GM18511 (cell line): Measurements from ENCODE around the gene MBIP.

ENCODE experiments used
- ATAC-seq: cut with Tn5 transposase; IDR thresholded peaks from one replicate; pipeline ENCODE4 v1.9.1; 2021; ENCODE audit warnings: mild to moderate bottlenecking, moderate library complexity; ENCODE audit not compliant: unreplicated experiment

Gene MBIP

GRCh38 chr14:36313898-36314297 lies 6.5 kb downstream of the MBIP start:
- no peak for ATAC-seq

GRCh38 chr14:36313206-36313605 lies 7.2 kb downstream of the MBIP start:
- ATAC-seq = no peak

GRCh38 chr14:36306836-36307235 lies 13.6 kb downstream of the MBIP start:
- ATAC-seq = no peak

DNA sequence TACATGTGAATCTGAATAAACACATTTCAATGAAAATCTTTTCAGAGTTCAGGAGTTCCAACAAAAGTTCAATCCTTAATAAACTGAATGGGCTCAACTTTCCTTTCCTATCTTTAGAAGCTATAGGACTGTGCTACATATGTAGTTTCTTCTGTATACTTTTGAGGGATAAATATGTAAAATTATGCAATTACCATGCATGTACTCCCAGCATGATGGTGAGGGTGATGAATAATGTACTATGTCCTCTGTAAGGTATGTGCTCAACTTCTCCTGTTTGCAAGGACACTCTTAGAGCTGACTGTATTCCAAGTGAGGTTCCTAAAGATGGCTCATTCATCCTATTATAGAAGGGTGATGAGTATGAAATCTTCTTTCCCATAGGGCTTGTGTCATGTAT lies 15.5 kb downstream of the MBIP start:
- ATAC-seq = no peak

DNA sequence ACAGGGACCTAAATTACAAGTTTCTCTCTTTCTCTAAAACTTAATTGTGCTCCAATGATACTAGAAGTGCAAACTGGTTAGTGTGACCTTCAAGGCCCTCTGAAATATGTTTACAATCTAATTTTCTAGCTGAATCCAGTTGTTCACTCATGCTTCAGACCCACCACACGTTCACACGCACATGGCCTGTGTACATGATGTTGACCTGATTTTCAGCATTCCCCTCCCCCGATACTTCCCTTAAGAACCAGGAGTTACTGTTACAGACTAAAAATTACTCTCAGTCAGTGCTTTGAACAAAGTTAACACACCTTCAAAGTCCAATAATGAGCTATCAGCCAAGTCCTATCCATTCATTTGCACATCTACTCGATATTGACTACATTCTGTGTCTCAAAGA lies 16.5 kb downstream of the MBIP start:
- no peak for ATAC-seq

DNA sequence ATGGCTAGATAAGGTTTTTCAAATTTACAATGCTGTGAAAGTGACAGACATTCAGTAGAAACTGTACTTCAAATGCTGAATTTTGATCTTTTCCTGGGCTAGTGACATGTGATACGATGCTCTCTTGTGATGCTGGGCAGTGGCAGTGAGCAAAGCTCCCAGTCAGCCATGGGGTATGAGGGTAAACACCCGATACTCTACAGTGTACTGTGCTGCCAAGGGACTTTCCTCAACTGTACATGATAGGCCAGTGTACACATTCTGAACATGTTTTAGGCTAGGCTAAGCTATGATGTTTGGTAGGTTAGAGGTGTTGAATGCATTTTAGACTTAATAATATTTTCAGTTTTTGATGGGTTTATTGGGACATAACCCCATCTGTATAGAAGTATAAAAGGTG lies 17.6 kb downstream of the MBIP start:
- ATAC-seq = no peak

DNA sequence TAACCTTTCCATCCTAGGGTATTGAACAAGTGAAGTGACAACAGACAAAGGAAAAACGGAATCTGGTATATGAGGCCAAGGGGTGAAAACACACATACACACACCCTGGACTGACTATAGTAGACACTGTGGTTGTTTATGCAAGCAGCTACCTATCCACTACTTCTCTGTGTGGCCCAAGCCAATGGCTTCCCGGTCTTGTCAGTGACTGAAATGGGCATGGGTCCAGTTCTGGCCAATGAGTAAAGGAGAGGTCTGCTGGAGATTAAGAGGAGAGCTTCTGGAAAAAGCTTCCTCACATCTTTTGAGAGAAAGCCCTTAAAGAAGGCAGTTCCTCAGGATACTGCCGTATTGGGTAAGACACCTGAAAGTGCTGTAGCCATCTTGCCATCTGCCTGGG lies 19.3 kb downstream of the MBIP start:
- ATAC-seq = no peak

DNA sequence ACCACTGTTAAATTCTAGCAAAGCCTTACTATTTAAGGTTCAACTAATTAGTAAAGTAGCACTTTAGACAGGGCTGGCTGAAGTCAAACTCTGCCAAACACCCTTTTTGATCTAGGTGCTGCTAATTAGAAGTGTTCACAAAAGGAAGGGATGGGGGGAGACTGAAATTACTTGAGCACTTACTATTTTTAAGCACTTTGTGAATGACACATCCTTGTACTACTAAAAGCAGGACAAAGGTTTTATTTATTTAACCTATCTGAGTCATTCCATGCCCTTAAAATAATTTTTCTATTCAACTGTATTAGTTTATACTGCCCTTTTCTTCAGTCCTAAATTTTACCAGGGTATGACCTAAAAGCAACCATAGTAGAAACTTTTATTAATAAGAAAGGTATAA lies 20.1 kb downstream of the MBIP start:
- ATAC-seq = peak; percentile 58

DNA sequence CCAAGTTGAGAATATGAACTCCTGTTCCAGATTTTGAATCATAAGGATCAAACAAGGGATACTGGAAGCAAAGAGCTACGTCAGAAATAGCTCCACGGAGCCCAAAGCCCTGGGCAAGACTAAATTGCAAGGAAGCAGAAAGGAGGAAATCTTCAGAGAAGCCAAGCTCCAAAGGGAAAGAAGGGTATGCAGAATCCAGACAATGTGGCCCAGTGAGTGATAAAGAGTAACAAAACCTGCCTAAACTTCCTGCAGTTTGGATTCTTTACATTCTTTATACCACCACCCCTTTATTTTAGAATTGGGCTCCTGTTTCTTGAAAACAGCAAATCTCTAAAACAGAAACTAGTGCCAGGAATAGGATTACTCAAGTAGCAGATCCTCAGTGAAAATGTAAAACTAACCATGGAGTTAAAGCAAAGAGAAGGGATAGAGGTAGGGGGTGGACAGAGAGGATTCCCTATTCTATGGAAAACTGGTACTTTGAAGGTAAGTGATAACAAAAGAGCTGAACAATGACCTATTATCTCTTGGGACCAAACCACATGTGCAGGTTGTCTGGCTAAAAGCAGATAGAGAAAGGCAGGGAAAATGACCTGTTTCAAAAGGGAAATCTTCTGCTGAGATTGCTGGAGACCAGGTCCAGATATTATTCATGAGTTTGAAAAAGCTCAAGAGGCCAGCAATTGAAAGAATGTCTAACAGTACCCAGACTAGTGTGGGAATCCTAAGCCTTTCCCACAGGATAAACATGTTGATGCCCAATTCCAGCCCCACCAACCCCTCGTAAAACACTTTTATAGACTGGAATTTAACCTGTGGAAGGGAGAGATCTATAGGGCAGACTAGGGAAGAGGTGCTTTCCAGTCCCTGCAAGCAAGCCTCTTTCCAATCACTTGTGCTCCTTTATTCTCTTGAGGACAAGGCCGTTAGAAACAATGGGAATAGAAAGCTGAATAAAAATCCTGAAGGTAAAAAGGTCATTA lies 24.5 kb downstream of the MBIP start:
- no peak for ATAC-seq

DNA sequence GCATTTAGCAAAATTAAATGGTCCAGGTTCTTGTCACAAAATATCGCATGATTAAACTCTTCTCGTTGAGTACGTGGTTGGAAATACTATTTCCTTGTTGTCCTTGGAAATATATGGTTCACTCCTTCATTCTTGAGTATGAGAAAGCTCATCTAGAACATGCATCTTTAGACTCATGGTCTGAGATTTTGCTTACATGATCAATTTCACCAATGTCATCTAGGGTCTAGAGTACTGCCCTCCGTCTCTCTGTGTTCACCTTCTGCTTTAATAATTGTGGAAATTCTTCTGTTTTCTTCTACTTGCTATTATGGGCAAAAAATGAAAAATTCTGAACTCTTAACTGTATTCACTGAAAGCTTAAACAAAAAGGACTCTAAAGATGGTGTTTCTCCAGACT lies 25.9 kb downstream of the MBIP start:
- no peak for ATAC-seq

GRCh38 chr14:36293824-36294223 lies 26.6 kb downstream of the MBIP start:
- no peak for ATAC-seq

DNA sequence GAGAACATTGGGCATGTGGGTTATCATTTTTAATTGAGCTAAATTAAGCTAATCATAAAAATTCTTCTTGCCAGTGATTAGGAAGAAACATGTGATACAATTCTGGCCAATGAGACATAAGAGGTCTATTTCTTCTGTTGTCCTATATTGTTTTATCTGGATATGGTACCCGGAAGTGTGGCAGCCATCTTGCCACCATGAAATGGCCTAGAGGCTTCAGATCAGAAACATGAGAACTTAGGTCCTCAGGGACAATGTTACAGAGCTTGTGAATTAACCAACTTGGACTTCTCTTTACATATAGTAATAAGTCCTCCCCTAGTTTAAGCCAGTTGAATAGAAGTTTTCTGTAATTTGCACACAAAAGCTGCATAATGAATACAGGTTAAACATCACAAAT lies 30.5 kb downstream of the MBIP start:
- no peak for ATAC-seq

DNA sequence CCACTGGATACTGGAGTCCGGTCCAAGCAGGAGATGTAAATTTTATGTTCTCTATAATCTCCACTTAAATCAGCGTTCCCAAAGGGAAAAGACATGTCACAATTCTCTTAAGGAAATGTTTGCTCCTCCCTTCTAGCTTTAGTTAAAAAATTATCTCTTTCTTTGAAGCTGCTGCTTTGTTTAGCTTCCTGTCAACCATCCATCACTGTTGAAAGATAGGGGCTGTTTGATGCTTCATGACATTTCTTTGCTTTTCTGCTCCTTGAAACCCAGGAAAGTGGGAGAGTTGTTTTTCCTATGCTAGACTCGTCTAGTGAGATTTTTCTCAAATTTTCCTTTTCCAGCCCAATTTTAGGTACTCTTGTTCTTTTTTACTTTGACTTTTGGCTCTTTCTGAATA lies 31.9 kb downstream of the MBIP start:
- ATAC-seq = no peak

GRCh38 chr14:36284971-36285595 lies 35.4 kb downstream of the MBIP start:
- ATAC-seq = no peak

DNA sequence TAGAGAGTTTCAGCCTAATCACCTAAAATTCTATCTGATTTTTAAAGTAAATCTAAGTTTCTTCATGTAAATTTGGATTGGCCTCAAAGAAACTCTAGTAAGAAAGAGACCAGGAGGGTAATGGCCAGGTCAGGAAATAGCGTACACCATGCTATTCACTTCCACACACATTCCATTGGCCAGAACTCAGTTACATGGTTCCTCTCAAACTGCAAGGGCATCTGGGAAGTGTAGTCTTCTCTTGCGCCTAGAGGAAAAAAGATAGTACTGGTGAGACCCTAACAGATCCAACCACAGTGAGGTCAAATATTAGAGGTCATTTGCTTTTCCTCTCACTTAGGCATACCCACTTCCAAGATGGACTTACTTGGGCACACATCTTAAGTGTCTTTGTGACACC lies 39.1 kb downstream of the MBIP start:
- no peak for ATAC-seq

DNA sequence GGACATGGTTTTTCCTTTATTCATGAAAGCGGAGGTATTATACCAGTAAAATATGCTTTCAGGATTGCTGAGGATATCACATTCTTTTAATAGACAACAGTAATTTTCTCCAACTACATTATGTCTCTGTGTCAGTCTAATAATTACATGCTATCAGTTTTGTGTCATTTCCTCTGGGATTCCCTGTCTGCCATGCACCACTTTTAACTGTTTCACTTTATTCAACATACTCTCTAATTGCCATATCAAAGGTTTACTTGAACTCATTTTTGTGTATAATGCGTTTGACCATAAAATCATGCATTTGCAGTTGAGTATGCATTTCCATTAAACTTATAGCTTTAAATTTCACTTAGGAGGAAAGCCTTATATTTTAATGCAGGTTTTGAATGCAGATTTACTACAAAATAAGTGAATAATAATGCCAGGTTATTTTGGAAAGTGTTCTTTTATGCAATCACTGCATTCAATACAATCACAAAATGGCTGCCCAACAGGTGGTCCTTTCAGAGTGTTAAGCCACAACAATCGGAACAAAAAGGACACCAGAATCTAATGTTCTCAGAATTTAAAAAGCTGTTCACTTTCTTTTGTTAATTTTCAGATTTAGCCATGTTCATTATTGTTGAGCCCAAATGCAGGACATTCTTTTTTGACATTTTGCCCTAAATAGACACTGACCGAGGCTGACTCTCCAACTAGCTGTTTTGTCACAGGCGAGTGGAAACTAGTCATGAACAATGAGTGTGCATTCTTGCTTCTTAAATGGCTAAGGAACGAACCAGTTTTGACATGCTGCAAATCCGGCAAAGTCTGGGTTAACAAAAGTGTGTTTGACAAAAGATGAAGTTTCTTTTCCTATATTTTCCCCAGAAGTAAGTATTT lies 40.9 kb downstream of the MBIP start:
- ATAC-seq = no peak

GRCh38 chr14:36275741-36276140 lies 44.7 kb downstream of the MBIP start:
- no peak for ATAC-seq

GRCh38 chr14:36271939-36272907 lies 48.2 kb downstream of the MBIP start:
- no peak for ATAC-seq

- ATAC-seq = no peak
These were observed 49.2 kb downstream of the MBIP start for GRCh38 chr14:36271222-36271621.

DNA sequence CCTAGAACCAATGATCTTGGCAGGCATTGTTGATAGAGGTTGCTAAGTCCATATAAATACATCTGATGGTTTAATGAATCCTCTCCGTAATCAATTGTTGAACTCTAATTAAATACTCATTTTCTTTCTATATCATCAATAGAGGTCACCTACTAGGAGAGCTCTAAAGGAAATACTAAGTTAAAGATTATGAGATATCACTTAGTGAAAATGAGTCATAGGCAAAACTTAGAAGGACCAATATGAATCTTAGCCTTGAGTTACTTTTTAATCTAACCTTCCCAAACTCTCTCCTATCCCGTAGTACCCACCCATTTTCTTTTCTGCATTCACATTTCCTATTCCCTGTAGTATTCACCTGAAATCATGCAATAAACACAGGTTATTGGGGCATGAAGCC lies 50.2 kb downstream of the MBIP start:
- ATAC-seq = peak; percentile 45
